ENCODE results near the gene ARHGEF11.
"Not testable (repeated sequence)": the region's sequence is repeated elsewhere in the genome, so short reads cannot be mapped to it uniquely, and the experiment has no call there.

The ARHGEF11 gene

GRCh38 chr1:156928043-156928602 is 117.4 kb downstream of the ARHGEF11 start:
- no peaks in the 10 kb centered on the region for H3K9me2 ChIP-seq (replicated peaks; ENCODE audit: control insufficient read depth, low read length)
- no peak overlapping the region for H3K4me2 ChIP-seq (ENCODE audit: low read length)
- no peaks in the 10 kb centered on the region for H3F3A ChIP-seq (ENCODE audit: control insufficient read depth, insufficient read depth)
- TF ChIP-seq CTCF (IDR thresholded peaks at IDR 0.05; ENCODE audit: low read depth, low read length, poor library complexity, severe bottlenecking) = peak; percentile 26
- no peak for TF ChIP-seq EZH2phosphoT487 (IDR thresholded peaks at IDR 0.05; ENCODE audit: borderline replicate concordance, low read length)
- H3K4me3 ChIP-seq (ENCODE audit: low read length) = no peak overlapping the region
- H3K27me3 ChIP-seq (ENCODE audit: control insufficient read depth, low read length) = peaks cover 30% of the 10 kb centered on the region
- H4K20me1 ChIP-seq (ENCODE audit: control insufficient read depth, insufficient read depth, low read depth, low read length) = no peaks in the 10 kb centered on the region
- H3K36me3 ChIP-seq (ENCODE audit: control insufficient read depth, low read length) = no peaks in the 10 kb centered on the region
- no peaks in the 10 kb centered on the region for H3K4me1 ChIP-seq (ENCODE audit: control insufficient read depth, low read length)
- H3K79me2 ChIP-seq (ENCODE audit: control insufficient read depth, low read length) = no peaks in the 10 kb centered on the region
- no peaks in the 10 kb centered on the region for H3K9me3 ChIP-seq (ENCODE audit: control insufficient read depth, insufficient read depth, low read length)
- H3K27ac ChIP-seq (ENCODE audit: low read depth, low read length) = no peak overlapping the region

GRCh38 chr1:156927215-156928042 is 118.1 kb downstream of the ARHGEF11 start:
- H3K36me3 ChIP-seq (ENCODE audit: control insufficient read depth, low read length) = no peaks in the 10 kb centered on the region
- H3K4me3 ChIP-seq (ENCODE audit: low read length) = no peak overlapping the region
- H3F3A ChIP-seq (ENCODE audit: control insufficient read depth, insufficient read depth) = no peaks in the 10 kb centered on the region
- no peaks in the 10 kb centered on the region for H3K9me3 ChIP-seq (ENCODE audit: control insufficient read depth, insufficient read depth, low read length)
- H3K4me1 ChIP-seq (ENCODE audit: control insufficient read depth, low read length) = no peaks in the 10 kb centered on the region
- no peak overlapping the region for H3K27ac ChIP-seq (ENCODE audit: low read depth, low read length)
- no peaks in the 10 kb centered on the region for H3K79me2 ChIP-seq (ENCODE audit: control insufficient read depth, low read length)
- TF ChIP-seq CTCF (IDR thresholded peaks at IDR 0.05; ENCODE audit: low read depth, low read length, poor library complexity, severe bottlenecking) (peak; percentile 43), EZH2phosphoT487 (IDR thresholded peaks at IDR 0.05; ENCODE audit: borderline replicate concordance, low read length) (no peak)
- H4K20me1 ChIP-seq (ENCODE audit: control insufficient read depth, insufficient read depth, low read depth, low read length) = no peaks in the 10 kb centered on the region
- H3K27me3 ChIP-seq (ENCODE audit: control insufficient read depth, low read length) = peaks cover 37% of the 10 kb centered on the region
- no peaks in the 10 kb centered on the region for H3K9me2 ChIP-seq (replicated peaks; ENCODE audit: control insufficient read depth, low read length)
- H3K4me2 ChIP-seq (ENCODE audit: low read length) = no peak overlapping the region

- H3K4me3 ChIP-seq (ENCODE audit: low read length) = not testable (repeated sequence)
Observed at GRCh38 chr1:156926695-156927094, 118.8 kb downstream of the ARHGEF11 start.

GRCh38 chr1:156926175-156926574 is 119.4 kb downstream of the ARHGEF11 start:
- H4K20me1 ChIP-seq (ENCODE audit: control insufficient read depth, insufficient read depth, low read depth, low read length) = no peaks in the 10 kb centered on the region
- H3K9me3 ChIP-seq (ENCODE audit: control insufficient read depth, insufficient read depth, low read length) = no peaks in the 10 kb centered on the region
- H3K27ac ChIP-seq (ENCODE audit: low read depth, low read length) = no peak overlapping the region
- no peaks in the 10 kb centered on the region for H3K36me3 ChIP-seq (ENCODE audit: control insufficient read depth, low read length)
- no peak overlapping the region for H3K4me3 ChIP-seq (ENCODE audit: low read length)
- no peak for TF ChIP-seq CTCF (IDR thresholded peaks at IDR 0.05; ENCODE audit: low read depth, low read length, poor library complexity, severe bottlenecking)
- TF ChIP-seq EZH2phosphoT487 (IDR thresholded peaks at IDR 0.05; ENCODE audit: borderline replicate concordance, low read length) = no peak
- H3K4me1 ChIP-seq (ENCODE audit: control insufficient read depth, low read length) = no peaks in the 10 kb centered on the region
- H3K9me2 ChIP-seq (replicated peaks; ENCODE audit: control insufficient read depth, low read length) = no peaks in the 10 kb centered on the region
- H3K79me2 ChIP-seq (ENCODE audit: control insufficient read depth, low read length) = no peaks in the 10 kb centered on the region
- no peak overlapping the region for H3K4me2 ChIP-seq (ENCODE audit: low read length)
- no peaks in the 10 kb centered on the region for H3F3A ChIP-seq (ENCODE audit: control insufficient read depth, insufficient read depth)
- peaks cover 39% of the 10 kb centered on the region for H3K27me3 ChIP-seq (ENCODE audit: control insufficient read depth, low read length)

More at GRCh38 chr1:156926695-156927094, 118.8 kb downstream of the ARHGEF11 start:
- H3K27me3 ChIP-seq (ENCODE audit: control insufficient read depth, low read length) = peaks cover 37% of the 10 kb centered on the region
- H3F3A ChIP-seq (ENCODE audit: control insufficient read depth, insufficient read depth); H3K9me3 ChIP-seq (ENCODE audit: control insufficient read depth, insufficient read depth, low read length); H3K4me1 ChIP-seq (ENCODE audit: control insufficient read depth, low read length); H4K20me1 ChIP-seq (ENCODE audit: control insufficient read depth, insufficient read depth, low read depth, low read length); H3K4me2 ChIP-seq (ENCODE audit: low read length); H3K9me2 ChIP-seq (replicated peaks; ENCODE audit: control insufficient read depth, low read length); H3K36me3 ChIP-seq (ENCODE audit: control insufficient read depth, low read length); H3K79me2 ChIP-seq (ENCODE audit: control insufficient read depth, low read length); H3K27ac ChIP-seq (ENCODE audit: low read depth, low read length): not testable (repeated sequence)

Data from DOHH2 (cell line).